Pancreas (tissue), 10 donors: ENCODE results near the gene FAM210A. TPM values are rescaled to one million over a fixed set of nuclear protein-coding genes. Genes with fewer than 3 reads are reported as not detected.

Experiments used
- ATAC-seq, 4 donors: fragments of 200-7000 bp; cut with Tn5 transposase; one replicate each; pipeline versions ENCODE4 v1.8.0 to v1.9.1; 2020; ENCODE audit warnings: mild to moderate bottlenecking in 4 of 4, moderate library complexity in 4 of 4
- DNase-seq, 6 donors: peaks; one replicate each; pipeline ENCODE4 v3.0.0-alpha.2; 2020
- FAIRE-seq: peaks from 2 replicates; lab custom pipeline; 2012; peaks lifted over from hg19 to GRCh38; lab: Jason Lieb, UNC
- H3K27ac ChIP-seq, 4 donors: fragments of 200-600 bp; sonication (generic); 1 replicate in 3 of 4; 2 replicates in 1 of 4; pipeline versions ENCODE4 v1.5.0 to v1.8.0; 2020
- H3K27me3 ChIP-seq, 4 donors: fragments of 200-600 bp; one replicate each; pipeline ENCODE4 v1.8.0; 2021
- H3K36me3 ChIP-seq, 3 donors: fragments of 200-600 bp; sonication (generic) in 1 of 3; one replicate each; pipeline versions ENCODE4 v1.5.0 to v1.8.0; 2020 to 2021
- H3K4me1 ChIP-seq, 3 donors: fragments of 200-600 bp; one replicate each; pipeline ENCODE4 v1.8.0; 2021
- H3K4me3 ChIP-seq, 4 donors: fragments of 200-600 bp; sonication (generic) in 2 of 4; one replicate each; pipeline versions ENCODE4 v1.5.0 to v1.8.0; 2020 to 2021
- H3K9me3 ChIP-seq, 4 donors: fragments of 200-600 bp; one replicate each; pipeline ENCODE4 v1.8.0; 2021
- CTCF ChIP-seq, 4 donors: fragments of 200-600 bp; sonication (generic) in 3 of 4; IDR thresholded peaks; one replicate each; pipeline versions ENCODE4 v1.5.0 to v1.8.0; 2021; ENCODE audit warnings: antibody characterized with exemption in 4 of 4
- WGBS, 2 donors: extraction: QIAGEN DNeasy Blood & Tissue Kit; methylation state at CpG; one replicate each; pipeline ENCODE4 v1.1.7; 2013; 5-methylcytosine and 5-hydroxymethylcytosine counted together
- intact Hi-C, 3 donors: fragments of 100-400 bp; cut with DNase I; formaldehyde crosslinking; loops; one replicate each; pipeline versions ENCODE4 v1.11.1 to v1.14.2; 2022
- polyA plus RNA-seq, 2 donors: library from polyadenylated mRNA; stranded (reverse); fragments of 200-250 nt; gene quantifications; one replicate each; pipeline ENCODE4 v1.2.3, GENCODE V29; 2013
- total RNA-seq, 6 donors: library from RNA; stranded (reverse); fragmentation: NEBNext Ultra II Directional in 4 of 6; extraction: Animal tissue kit (Norgen Biotek cat#: 25700) in 4 of 6; gene quantifications; one replicate each; pipeline versions ENCODE4 v1.2.1 to v1.2.4, GENCODE V29; 2021 to 2023
- donor health status: healthy with polysubstance abuse.
- donor health status: DM: no; HTN: no; CAD: no; lungs with moderate emphysema.
- donor health status: DM: no; HTN: no; CAD: no.
- donor health status: control.
- donor health status: control.
- donor health status: Bipolar disorder and iron deficiency.
- donor health status: DM: yes; HTN: yes; CAD: no.
- donor health status: DM: no; HTN: no; CAD: no.
- donor health status: DM: no; HTN: no; CAD: no.
- donor health status: DM: yes; HTN: yes; CAD: no.

Gene FAM210A
- total and polyA plus RNA-seq, 8 donors: 1.5 to 7.2 (median 3.1) TPM

GRCh38 chr18:13647761-13648160 lies 78.6 kb downstream of the FAM210A start:
- DNase-seq (no peak), ATAC-seq (no peak), FAIRE-seq (no peak)
- H3K36me3 ChIP-seq: no peaks in the 10 kb centered on the region
- H3K4me3 ChIP-seq: no peak overlapping the region
- 86 to 95% methylated on average over 4 of the region's 4 CpGs for WGBS, 2 donors
- TF ChIP-seq CTCF (IDR thresholded peaks at IDR 0.05): no peak
- H3K27me3 ChIP-seq: no peaks in the 10 kb centered on the region
- H3K27ac ChIP-seq: no peak overlapping the region
- H3K4me1 ChIP-seq: no peaks in the 10 kb centered on the region
- no peaks in the 10 kb centered on the region for H3K9me3 ChIP-seq
- intact Hi-C loops: no loop called here

GRCh38 chr18:13646633-13647032 lies 79.7 kb downstream of the FAM210A start:
- Histone ChIP-seq H3K36me3 (no peaks in the 10 kb centered on the region), H3K4me1 (no peaks in the 10 kb centered on the region), H3K27ac (no peak overlapping the region), H3K9me3 (no peaks in the 10 kb centered on the region), H3K27me3 (no peaks in the 10 kb centered on the region), H3K4me3 (no peak overlapping the region)
- no peak for TF ChIP-seq CTCF (IDR thresholded peaks at IDR 0.05)
- WGBS, 2 donors: 63 to 69% methylated on average over 4 of the region's 4 CpGs
- intact Hi-C loops: no loop called here
- DNase-seq: no peak
- ATAC-seq: no peak
- FAIRE-seq: no peak

GRCh38 chr18:13645093-13645492 lies 81.3 kb downstream of the FAM210A start:
- FAIRE-seq: no peak
- intact Hi-C loops: no loop called here

GRCh38 chr18:13643261-13643751 lies 83.1 kb downstream of the FAM210A start:
- no peak for ATAC-seq
- intact Hi-C loops: no loop called here
- H3K4me1 ChIP-seq: no peaks in the 10 kb centered on the region
- TF ChIP-seq CTCF (IDR thresholded peaks at IDR 0.05): no peak
- no peaks in the 10 kb centered on the region for H3K27me3 ChIP-seq
- no peaks in the 10 kb centered on the region for H3K36me3 ChIP-seq
- no peak overlapping the region for H3K27ac ChIP-seq
- FAIRE-seq: no peak
- H3K4me3 ChIP-seq: no peak overlapping the region
- DNase-seq: no peak
- H3K9me3 ChIP-seq: no peaks in the 10 kb centered on the region
- 78 to 79% methylated on average over 16 of the region's 16 CpGs for WGBS, 2 donors

More at GRCh38 chr18:13645093-13645492, 81.3 kb downstream of the FAM210A start:
- Histone ChIP-seq H3K4me3 (no peak overlapping the region), H3K27ac (no peak overlapping the region), H3K36me3 (no peaks in the 10 kb centered on the region), H3K9me3 (no peaks in the 10 kb centered on the region), H3K27me3 (no peaks in the 10 kb centered on the region), H3K4me1 (no peaks in the 10 kb centered on the region)
- WGBS, 2 donors: 90% methylated on average over 16 of the region's 16 CpGs
- no peak for DNase-seq
- no peak for ATAC-seq
- no peak for TF ChIP-seq CTCF (IDR thresholded peaks at IDR 0.05)

- no peak for TF ChIP-seq CTCF (IDR thresholded peaks at IDR 0.05)
- intact Hi-C loops: no loop called here
- no peak overlapping the region for H3K4me3 ChIP-seq
- no peaks in the 10 kb centered on the region for H3K4me1 ChIP-seq
- DNase-seq (no peak), ATAC-seq (no peak), FAIRE-seq (no peak)
- H3K27ac ChIP-seq: no peak overlapping the region
- no peaks in the 10 kb centered on the region for H3K27me3 ChIP-seq
- no peaks in the 10 kb centered on the region for H3K9me3 ChIP-seq
- no peaks in the 10 kb centered on the region for H3K36me3 ChIP-seq
- 89 to 92% methylated on average over 15 of the region's 15 CpGs for WGBS, 2 donors
Measured at GRCh38 chr18:13642440-13642827, 83.9 kb downstream of the FAM210A start.
